Measurements from ENCODE around the gene ANAPC2.
A peak's percentile ranks its signal among the peaks of the same experiment; 100 is the strongest.

The ANAPC2 gene

DNA sequence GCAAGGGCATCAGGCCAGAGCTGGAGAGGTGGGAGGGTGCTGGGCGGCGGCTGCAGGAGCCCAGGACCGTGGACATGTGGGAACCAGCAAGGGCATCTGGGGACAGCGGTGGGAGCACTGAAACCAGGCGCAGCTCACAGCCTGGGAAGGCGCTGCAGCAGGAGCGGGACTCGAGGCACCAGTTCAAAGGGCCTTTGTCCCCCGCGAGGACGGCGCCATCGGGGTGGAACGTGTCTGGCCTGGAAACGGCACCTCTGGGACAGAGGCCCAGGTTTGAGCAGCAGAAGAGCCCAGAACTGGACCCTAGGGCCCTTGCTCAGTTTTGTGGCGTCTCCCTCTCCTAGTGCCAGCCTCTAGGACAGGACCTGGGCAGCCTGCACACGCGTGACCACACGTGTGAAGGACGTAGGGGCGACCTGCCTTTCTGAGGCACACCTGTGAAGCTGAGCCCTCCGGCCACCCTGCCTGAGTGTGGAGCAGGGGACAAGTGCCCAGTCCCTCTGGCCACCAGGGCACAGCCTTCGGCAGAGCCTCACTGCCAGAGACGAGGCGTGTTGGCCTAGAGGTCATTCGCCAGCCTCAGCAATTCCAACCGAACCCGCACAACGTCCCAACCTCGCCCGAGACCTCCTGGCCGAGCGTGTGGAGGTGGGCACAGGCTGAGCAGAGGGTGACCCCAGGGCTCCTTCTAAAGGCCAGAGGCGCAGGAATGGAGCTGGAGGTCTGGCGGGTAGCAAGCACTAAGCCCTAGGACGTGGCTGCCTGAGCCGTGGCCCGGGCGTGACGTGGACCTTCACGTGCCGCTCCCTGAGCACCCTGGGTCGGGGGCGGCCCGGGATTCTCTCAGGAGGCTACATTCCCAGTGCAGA, 14.3 kb downstream of the ANAPC2 start:
- no peak for DNase-seq

DNA sequence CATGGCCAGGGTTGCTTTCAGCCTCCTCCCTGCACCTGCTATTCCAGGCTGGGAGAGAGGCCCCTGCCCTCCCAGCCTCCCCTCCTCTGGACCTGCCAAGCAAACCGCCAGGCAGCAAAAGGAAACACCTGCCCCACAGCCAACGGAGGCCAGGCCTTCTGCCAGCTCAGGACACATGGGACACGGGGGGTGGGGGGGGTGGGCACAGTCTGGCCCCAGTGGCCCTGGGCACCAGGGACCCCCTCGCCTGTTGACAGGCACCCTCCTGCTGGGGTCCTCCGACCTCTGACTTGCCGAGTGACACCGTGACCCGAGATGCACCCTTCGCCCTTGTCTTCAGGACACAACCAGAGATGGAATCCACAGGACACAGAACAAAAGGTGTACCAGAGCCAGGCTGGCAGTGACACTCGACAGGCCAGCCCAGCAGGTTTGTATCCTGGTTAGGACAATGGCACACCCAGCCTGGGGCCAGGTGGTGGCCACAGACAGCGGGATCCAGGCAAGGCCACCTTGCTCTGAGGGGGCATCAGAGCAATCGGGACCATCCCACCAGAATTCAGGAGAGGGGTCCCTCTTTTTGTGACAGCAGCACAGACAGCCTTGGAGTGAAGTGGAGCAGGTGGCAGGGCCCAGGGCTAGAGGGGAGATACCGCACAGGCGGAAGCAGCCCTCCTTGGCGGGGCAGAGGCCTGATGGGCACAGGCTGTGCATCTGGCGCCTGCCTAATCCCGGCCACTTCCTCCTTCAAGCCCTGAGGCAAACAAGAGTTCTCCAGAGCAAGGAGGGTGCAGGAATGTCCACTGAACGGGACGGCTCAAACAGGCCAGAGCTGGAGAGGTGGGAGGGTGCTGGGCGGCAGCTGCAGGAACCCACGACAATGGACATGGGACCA, 15.2 kb downstream of the ANAPC2 start:
- no peak for DNase-seq

DNA sequence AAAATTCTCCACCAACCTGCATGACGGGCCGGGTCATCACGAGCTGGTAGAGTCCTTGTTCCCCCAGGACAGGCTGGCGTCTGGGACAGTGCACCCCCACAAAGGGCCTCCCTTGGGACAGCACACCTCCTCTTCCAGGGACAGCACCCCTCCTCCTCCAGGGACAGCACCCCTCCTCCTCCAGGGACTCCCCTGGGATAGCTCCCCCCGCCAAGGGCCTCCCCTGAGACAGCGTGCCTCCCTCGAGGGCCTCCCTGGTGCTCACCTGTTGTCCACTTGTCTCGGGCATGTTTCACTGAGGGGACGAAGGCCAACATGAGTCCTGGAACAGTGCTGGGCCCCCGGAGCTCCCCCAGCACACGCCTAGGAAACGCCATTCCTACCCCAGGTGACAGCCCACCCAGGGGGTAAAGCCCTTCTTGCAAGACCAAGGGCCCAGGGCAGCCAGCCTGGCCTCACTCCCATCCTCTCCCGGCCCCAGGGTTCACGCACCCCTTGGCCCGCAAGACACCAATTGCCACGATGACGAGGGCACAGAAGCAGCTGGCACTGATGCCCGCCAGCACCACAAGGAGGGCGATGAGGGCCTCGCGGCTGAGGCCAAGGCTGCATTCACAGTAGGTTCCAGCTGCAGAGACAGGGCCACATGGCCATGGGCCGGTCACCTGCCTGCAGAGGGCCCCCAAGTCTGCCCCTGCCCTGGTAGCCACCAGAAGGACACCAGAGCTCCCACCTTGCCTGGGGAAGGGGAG, 17.0 kb downstream of the ANAPC2 start:
- no peak for DNase-seq

DNA sequence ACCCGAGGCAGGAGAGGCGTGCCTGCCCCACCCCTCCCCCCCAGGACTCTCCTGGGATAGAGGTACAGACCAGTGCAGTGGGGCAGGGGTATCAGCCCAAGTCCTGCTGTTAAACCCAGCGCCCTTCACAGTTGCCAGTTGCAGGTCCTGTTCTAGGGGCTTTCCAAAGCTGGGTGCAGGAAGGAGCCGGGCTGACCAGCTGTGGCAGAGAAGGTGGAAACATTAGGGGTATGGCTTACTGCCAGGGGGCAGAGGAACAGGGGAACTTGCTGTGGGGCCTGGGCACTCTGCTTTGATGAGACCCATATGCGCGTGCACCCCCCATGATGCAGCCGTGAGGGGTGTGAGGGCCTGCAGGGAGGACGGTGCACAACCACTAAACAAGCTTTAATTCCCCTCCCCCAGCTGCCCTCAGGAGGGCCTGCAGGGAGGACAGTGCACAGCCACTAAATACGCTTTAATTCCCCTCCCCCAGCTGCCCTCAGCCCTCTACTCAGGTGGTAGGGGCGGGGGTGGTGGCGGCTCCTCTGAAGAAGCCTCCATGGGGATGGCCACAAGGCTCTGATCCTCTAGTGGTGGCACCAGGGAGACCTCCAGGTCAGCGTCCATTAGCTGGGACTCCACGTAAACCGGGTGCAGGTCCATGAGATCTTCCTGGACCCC, 17.7 kb downstream of the ANAPC2 start:
- DNase-seq: no peak

DNA sequence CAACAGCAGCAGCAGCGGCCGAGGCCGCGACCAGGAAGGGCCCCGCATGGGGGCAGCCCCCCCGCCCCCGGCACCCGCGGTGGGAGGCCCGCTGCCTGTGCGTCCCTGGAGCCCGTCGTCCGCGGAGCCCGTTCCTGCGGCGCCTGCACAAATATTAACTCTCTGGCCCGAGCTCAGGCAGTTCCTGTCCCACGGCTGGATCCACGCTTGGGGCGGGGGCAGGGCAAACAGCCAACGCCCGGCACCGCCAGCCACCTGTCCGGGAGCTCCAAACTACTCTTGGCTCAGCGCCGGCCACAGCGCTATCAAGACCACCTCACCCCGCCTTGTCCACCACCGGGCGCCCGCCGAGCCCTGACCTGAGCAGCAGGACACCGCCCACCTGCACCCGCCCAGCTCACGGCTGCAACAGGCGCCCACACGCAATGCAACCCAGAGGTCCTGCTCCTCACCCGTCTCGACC, 18.4 kb downstream of the ANAPC2 start, which contains the start of gene LRRC26:
Gene LRRC26 (minus strand): TSS at position 156 of the 463 bp plus-strand sequence. CDS start 108 bp downstream, at position 48.
- no peak for DNase-seq

DNA sequence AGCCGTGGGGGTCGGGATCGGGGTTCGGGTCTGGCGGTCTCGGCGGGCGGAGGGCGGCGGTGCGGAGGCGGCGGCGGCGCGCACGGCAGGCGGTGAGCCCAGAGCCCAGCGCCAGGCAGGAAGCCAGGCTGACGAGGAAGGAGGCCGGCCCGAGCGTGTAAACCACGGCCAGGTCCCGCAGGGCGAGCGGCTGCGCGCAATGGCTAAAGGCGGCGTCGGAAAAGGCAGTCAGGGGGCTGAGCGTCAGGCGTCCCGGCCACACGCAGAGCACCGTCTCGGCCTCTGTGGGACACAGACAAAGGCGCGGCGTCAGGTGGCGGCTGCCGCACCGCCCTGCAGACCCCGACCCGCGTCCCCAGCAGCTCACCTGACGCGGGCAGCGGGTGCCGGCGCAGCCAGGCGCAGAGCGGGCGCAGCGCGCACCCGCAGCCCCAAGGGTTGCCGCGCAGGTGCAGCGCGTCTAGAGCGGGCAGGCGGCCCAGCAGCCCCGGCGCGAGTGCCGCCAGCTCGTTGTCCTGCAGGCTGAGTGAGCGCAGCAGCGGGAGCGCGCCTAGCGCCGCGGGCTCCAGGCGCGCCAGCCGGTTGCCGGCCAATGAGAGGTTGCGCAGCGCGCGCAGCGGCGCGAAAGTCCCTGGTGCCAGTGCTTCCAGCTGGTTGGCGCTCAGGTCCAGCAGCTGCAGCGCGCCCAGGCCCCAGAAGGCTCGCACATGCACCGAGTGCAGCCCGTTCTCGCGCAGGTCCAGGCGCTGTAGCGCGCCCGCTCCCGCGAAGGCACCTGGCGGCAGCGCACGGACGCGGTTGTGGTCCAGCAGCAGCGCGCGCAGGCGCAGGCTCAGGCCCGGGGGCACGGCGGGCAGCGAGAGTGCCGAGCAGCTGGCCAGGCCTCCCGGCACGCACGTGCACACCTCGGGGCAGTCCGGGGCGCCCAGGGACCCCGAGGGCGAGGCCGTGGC, 19.2 kb downstream of the ANAPC2 start:
- peak; percentile 82 for DNase-seq

DNA sequence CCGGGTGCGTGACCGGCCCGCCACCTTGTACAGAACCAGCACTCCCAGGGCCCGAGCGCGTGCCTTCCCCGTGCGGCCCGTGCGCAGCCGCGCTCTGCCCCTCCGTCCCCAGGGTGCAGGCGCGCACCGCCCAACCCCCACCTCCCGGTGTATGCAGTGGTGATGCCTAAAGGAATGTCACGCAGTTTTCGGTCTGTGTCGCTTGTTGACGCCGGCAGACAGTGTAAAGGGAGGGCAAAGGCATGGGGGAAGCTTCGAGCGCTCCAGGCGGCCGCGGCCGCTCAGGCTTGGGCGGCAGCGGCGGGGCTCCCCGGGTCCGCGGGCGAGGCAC, 19.8 kb downstream of the ANAPC2 start:
- no peak for DNase-seq

DNA sequence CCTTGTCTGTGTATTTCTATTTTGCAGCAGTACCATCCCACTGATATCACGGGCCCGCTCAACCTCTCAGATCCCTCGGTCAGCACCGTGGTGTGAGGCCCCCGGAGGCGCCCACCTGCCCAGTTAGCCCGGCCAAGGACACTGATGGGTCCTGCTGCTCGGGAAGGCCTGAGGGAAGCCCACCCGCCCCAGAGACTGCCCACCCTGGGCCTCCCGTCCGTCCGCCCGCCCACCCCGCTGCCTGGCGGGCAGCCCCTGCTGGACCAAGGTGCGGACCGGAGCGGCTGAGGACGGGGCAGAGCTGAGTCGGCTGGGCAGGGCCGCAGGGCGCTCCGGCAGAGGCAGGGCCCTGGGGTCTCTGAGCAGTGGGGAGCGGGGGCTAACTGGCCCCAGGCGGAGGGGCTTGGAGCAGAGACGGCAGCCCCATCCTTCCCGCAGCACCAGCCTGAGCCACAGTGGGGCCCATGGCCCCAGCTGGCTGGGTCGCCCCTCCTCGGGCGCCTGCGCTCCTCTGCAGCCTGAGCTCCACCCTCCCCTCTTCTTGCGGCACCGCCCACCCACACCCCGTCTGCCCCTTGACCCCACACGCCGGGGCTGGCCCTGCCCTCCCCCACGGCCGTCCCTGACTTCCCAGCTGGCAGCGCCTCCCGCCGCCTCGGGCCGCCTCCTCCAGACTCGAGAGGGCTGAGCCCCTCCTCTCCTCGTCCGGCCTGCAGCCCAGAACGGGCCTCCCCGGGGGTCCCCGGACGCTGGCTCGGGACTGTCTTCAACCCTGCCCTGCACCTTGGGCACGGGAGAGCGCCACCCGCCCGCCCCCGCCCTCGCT, 20.4 kb downstream of the ANAPC2 start:
- DNase-seq: no peak

DNA sequence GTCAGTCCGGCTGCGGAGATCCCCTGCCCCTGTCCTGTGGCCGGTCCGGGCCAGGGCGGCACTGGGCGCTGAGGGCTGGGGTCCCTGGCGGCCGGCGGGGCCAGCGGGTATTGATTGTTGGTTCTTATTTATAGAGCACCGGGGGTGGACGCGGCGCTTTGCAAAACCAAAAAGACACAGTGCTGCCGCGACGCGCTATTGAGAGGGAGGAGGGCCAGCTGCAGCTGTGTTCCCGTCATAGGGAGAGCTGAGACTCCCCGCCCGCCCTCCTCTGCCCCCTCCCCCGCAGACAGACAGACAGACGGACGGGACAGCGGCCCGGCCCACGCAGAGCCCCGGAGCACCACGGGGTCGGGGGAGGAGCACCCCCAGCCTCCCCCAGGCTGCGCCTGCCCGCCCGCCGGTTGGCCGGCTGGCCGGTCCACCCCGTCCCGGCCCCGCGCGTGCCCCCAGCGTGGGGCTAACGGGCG, 21.0 kb downstream of the ANAPC2 start:
- DNase-seq: no peak

DNA sequence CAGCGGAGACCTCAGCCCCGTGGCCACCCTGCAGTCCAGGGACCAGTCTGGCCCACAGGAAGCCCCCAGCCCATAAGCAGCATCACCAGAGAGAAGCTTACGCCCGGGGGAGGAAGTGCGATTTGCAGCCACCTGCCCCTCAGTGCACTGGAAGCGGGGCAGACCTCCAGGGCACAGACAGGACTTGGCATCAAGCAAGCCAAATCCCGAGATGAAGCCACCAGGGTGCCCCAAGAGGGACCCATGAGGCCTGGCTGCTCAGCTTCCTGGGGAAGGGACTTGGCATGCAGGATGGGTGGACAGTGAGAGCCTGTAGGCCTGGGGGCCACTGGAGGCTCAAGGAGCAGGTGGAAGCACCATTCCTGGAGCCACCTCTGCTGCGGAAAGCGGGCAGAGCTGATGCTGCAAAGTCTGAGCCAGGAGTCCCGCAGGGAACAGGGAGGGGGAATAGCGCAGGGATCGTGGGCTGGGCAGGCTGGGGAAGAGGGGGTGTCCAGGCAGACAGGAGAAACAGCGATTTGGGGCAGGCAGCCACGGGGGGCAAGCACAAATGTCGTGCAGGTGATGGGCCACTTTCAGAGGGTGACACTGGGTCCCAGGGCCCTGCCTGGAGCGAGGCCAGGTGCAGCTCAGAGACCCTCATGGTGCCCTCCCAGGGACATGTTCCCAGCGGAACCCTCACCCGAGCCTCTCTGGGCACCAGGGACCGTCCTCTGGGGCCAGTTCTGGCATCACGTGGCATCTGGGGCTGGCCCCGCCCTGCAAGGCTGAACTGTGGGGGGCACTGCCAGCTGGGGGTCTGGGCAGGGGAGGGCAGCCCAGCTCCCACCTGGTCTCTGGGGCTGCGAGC, 21.8 kb downstream of the ANAPC2 start:
- no peak for DNase-seq

DNA sequence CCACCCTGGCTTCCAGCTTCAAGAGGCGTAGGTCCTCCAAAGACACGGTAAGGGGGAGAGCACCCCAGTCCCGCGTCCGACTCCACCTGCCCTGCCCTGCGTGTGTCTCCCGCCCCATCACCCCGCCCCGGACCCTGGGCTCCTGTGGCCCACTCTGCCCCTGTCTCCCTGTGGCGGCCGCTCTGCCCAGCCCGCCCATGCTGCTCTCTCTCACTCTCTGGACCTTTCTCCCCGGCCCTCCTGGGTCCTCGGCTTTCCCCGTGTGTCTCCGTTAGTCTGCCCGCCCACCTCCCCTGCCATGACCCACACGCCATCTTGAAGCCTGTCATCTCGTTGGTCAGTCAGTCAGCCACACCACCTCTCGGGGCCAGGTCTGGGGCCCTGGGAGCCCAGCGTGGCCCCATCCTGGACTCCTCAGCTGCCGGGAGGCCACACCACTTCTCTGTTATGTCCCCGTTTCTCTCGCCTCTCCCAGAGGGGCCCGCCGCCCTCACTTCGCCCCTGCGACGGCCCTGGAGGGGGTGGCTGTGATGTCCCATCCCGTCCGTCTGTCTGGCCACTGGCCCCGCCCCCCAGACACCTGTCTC, 23.0 kb downstream of the ANAPC2 start:
- DNase-seq: no peak

DNA sequence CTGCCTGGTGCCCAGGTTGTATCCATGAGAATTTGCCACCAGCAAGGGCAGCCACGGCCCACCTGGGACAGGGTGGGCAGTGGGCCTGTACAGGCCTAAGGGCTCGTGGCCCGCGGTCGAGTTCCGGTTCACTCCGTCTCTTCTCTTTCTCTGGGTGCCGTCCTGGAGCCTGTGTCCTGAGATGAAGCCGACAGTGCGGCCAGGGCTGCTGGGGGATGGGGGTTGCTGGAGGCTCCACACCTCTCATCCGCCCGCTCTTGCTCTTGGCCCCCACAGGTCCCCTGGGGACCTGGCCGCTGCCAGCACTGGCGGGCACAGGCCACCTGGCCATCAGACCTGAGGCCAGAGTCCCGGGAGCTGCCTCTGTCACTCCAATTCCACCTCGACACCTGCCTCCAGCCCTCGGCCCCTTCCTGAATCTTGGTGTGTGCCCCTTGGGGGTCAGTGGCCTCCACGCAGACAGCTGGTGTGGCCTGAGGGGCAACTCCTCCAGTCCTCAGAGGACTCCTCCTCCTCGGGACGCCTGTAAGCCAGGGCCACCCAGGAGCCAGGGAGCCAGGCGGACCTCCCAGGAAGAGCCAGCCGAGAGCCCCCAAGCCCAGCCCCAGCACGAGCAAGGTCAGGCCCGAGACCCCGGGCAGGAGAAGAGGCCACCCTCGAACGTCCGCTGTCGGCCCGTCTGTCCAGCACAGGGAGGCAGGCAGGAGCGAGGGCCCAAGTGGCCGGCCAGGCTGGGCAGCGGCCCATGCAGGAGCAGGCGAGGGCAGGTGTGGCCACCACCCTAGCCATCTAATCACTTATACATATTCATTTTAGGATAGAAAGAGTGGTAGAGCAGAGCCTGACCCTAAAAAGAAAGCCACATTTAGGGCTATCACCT, 23.8 kb downstream of the ANAPC2 start:
- DNase-seq: no peak

DNA sequence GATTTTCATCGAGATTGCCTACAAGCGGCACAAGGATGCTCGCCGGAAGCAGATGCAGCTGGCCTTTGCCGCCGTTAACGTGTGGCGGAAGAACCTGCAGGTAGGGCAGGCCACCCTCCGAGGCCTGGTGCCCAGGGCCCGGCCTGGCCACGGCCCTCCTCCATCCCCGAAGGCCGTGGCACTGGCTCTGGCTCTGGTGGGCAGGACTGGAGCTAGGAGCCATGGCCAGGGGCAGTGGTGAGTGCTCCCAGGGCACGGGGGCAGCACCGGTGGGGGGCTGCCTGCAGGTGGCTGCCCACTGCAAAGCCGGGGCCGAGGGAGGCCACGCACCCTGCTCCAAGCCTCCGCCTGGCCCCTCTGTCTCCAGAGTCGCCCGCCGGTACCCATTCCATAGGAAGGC, 24.6 kb downstream of the ANAPC2 start:
- DNase-seq: no peak

DNA sequence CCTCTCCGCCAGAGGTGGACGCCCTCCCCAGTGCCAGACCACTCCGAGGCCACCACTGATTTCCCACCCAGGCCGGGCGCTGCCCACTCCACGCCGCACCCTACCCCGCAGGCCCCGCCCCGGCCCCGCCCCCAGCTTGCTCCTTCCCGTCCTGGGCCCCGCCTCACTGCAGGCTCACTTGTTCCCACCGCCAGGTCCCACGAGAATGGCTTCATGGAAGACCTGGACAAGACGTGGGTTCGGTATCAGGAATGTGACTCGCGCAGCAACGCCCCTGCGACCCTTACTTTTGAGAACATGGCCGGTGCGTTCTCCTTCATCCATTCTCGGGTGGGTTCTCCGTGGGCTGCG, 25.0 kb downstream of the ANAPC2 start:
- DNase-seq: no peak

DNA sequence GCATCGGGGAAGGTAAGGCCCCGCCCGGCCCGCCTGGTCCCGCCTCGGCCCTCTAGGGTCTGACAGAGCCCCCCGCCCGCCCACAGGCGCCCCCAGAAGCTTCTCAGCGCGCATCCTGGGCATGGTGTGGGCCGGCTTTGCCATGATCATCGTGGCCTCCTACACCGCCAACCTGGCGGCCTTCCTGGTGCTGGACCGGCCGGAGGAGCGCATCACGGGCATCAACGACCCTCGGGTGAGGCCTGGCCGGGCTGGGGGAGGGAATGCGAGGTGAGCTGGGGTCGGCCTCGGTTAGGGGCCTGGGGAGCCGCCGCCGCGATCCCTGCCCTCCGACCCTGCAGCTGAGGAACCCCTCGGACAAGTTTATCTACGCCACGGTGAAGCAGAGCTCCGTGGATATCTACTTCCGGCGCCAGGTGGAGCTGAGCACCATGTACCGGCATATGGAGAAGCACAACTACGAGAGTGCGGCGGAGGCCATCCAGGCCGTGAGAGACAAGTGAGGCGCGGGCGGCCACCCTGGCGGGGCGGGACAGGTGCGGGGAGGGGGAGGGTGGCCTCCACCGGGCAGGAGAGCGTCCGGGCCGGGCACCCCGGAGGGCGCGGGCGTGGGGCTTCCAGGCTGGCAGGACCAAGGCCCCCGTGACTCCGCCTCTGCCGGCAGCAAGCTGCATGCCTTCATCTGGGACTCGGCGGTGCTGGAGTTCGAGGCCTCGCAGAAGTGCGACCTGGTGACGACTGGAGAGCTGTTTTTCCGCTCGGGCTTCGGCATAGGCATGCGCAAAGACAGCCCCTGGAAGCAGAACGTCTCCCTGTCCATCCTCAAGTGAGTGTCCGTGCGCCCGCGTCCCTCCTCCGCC, 25.6 kb downstream of the ANAPC2 start:
- DNase-seq: no peak

DNA sequence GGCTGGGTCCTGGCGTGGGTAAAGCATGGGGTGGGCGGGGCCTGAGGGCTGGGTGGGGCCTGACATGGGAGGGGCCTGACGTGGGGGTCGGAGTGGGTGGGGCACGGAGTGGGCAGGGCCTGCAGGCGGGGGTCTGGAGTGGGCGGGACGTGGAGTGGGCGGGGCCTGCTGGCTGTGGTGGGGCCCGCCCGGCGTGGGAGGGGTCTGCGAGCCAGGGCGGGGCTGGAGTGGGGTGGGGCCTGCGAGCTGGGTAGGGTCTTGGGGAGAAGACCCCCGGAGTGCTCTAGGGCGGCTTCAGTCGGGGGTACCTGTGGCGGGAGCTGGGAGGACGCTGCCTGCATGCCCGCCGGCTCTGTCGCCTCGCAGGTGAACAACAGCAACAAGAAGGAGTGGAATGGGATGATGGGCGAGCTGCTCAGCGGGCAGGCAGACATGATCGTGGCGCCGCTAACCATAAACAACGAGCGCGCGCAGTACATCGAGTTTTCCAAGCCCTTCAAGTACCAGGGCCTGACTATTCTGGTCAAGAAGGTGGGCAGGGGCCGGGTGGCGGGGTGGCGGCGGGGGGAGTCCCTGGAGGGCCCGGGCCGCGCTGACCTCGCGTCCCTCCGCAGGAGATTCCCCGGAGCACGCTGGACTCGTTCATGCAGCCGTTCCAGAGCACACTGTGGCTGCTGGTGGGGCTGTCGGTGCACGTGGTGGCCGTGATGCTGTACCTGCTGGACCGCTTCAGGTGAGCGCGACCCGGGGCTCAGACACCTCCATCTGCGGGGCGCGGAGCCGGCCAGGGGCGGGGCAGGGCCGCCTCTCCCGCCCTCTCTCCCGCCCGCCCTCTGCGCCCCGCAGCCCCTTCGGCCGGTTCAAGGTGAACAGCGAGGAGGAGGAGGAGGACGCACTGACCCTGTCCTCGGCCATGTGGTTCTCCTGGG, 26.5 kb downstream of the ANAPC2 start:
- DNase-seq: no peak
